Measurements from ENCODE around the gene ABCD1.

ABCD1 gene

GRCh38 chrX:153775293-153776119, 50.9 kb downstream of the ABCD1 start:
- no peak for FAIRE-seq

- no peak for FAIRE-seq
Measured at GRCh38 chrX:153776120-153776599, 51.5 kb downstream of the ABCD1 start.

GRCh38 chrX:153776611-153777045, 52.0 kb downstream of the ABCD1 start:
- FAIRE-seq: no peak

GRCh38 chrX:153777261-153778090, 52.8 kb downstream of the ABCD1 start:
- no peak for FAIRE-seq

- no peak for FAIRE-seq
Measured at GRCh38 chrX:153778181-153778580, 53.5 kb downstream of the ABCD1 start.

GRCh38 chrX:153778684-153779101, 54.0 kb downstream of the ABCD1 start:
- no peak for FAIRE-seq

GRCh38 chrX:153779891-153780677, 55.4 kb downstream of the ABCD1 start:
- FAIRE-seq: no peak

- FAIRE-seq: no peak
Measured at GRCh38 chrX:153780678-153781427, 56.2 kb downstream of the ABCD1 start, which contains the start of gene SRPK3. SRPK3 (plus strand) TSS chrX:153781041; CDS start chrX:153781087, 46 bp downstream.

- no peak for FAIRE-seq
Measured at GRCh38 chrX:153781428-153782047, 56.9 kb downstream of the ABCD1 start.

- no peak for FAIRE-seq
Measured at GRCh38 chrX:153782313-153782712, 57.7 kb downstream of the ABCD1 start.

- FAIRE-seq: no peak
Measured at GRCh38 chrX:153782871-153783270, 58.2 kb downstream of the ABCD1 start.

GRCh38 chrX:153783378-153784013, 58.8 kb downstream of the ABCD1 start:
- FAIRE-seq: no peak

- FAIRE-seq: no peak
Measured at GRCh38 chrX:153784325-153784967, 59.8 kb downstream of the ABCD1 start.

GRCh38 chrX:153786669-153787068, 62.0 kb downstream of the ABCD1 start:
- no peak for FAIRE-seq

- FAIRE-seq: no peak
Measured at GRCh38 chrX:153789654-153790053, 65.0 kb downstream of the ABCD1 start.

- FAIRE-seq: no peak
Measured at GRCh38 chrX:153791104-153791852, 66.6 kb downstream of the ABCD1 start.

GRCh38 chrX:153792368-153792767, 67.7 kb downstream of the ABCD1 start:
- no peak for FAIRE-seq

GRCh38 chrX:153793291-153793690, 68.6 kb downstream of the ABCD1 start:
- no peak for FAIRE-seq
